Muscle layer of colon (tissue), 2 donors: Measurements from ENCODE around the gene DDX3X.
"Not testable (repeated sequence)": the region's sequence is repeated elsewhere in the genome, so short reads cannot be mapped to it uniquely, and the experiment has no call there.

ENCODE experiments used
- H3K27ac ChIP-seq: one replicate; pipeline ENCODE4 v1.7.0; 2013; ENCODE audit warnings: low read depth, mild to moderate bottlenecking, low read length, moderate library complexity
- H3K27me3 ChIP-seq, 2 donors: one replicate each; pipeline ENCODE4 v1.7.0; 2013; ENCODE audit warnings: low read length in 2 of 2, mild to moderate bottlenecking in 2 of 2; ENCODE audit not compliant: insufficient read depth in 2 of 2, control insufficient read depth in 1 of 2
- H3K36me3 ChIP-seq: one replicate; pipeline ENCODE4 v1.7.0; 2013; ENCODE audit warnings: mild to moderate bottlenecking, low read length; ENCODE audit not compliant: insufficient read depth
- H3K4me1 ChIP-seq: one replicate; pipeline ENCODE4 v1.7.0; 2013; ENCODE audit warnings: mild to moderate bottlenecking, low read length; ENCODE audit not compliant: insufficient read depth
- H3K4me3 ChIP-seq, 2 donors: one replicate each; pipeline ENCODE4 v1.7.0; 2013; ENCODE audit warnings: low read length in 2 of 2, low read depth in 1 of 2, mild to moderate bottlenecking in 1 of 2, moderate library complexity in 1 of 2
- H3K9ac ChIP-seq: one replicate; pipeline ENCODE4 v1.7.0; 2013; ENCODE audit warnings: low read length
- H3K9me3 ChIP-seq: one replicate; pipeline ENCODE4 v1.7.0; 2013; ENCODE audit warnings: mild to moderate bottlenecking, low read length
- donor health status: abdominal sarcoma.
- donor health status: Adenocarcinoma of cecum.

Gene DDX3X

DNA sequence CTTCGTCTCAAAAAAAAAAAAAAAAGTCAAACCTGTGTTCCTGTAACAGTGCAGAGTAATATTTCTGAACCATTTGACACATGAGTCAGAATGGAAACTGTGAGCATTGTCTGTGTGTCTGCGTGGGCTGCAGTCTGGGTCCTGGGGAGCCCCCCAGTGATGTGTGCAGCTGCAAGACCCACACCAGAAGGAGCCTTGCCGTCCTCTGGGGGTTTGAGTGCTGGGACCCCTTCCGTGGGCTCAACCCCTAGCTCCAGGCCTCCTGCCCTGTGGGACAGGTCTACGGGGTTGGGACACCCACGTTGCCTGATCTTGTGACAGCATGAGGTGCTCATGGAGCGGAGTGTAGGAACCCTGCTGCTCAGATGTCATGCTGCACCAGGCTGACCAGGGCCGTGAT lies 43.7 kb downstream of the DDX3X start:
- H3K27ac ChIP-seq: no peak overlapping the region
- no peaks in the 10 kb centered on the region for H3K4me1 ChIP-seq
- H3K9ac ChIP-seq: no peak overlapping the region
- peaks cover 0 to 4% of the 10 kb centered on the region in 2 donors for H3K27me3 ChIP-seq
- no peak overlapping the region for H3K4me3 ChIP-seq
- H3K9me3 ChIP-seq: no peaks in the 10 kb centered on the region
- H3K36me3 ChIP-seq: no peaks in the 10 kb centered on the region

DNA sequence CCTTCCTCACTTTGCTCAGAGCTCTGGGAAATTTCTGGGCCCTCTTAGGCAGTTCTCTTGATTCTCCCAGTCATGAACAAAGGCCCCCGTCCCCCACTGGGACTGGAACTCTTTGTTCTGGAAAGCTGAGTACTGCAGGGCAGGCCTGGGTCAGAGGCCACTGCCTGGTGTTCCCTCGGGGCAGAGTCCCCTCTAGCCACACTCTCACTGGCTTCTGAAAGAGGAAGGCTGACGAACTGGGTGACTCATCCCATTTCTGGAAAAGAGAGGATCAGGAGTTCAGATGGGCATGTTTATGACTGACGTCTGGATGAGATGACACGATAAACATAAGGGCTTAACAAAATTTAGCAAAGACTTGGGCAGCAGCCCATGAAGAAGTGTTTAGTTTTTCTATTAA lies 47.7 kb downstream of the DDX3X start:
- H3K27me3 ChIP-seq: peaks cover 0 to 4% of the 10 kb centered on the region in 2 donors
- no peak overlapping the region for H3K9ac ChIP-seq
- no peak overlapping the region for H3K4me3 ChIP-seq
- no peaks in the 10 kb centered on the region for H3K4me1 ChIP-seq
- no peak overlapping the region for H3K27ac ChIP-seq
- H3K36me3 ChIP-seq: no peaks in the 10 kb centered on the region
- H3K9me3 ChIP-seq: no peaks in the 10 kb centered on the region

DNA sequence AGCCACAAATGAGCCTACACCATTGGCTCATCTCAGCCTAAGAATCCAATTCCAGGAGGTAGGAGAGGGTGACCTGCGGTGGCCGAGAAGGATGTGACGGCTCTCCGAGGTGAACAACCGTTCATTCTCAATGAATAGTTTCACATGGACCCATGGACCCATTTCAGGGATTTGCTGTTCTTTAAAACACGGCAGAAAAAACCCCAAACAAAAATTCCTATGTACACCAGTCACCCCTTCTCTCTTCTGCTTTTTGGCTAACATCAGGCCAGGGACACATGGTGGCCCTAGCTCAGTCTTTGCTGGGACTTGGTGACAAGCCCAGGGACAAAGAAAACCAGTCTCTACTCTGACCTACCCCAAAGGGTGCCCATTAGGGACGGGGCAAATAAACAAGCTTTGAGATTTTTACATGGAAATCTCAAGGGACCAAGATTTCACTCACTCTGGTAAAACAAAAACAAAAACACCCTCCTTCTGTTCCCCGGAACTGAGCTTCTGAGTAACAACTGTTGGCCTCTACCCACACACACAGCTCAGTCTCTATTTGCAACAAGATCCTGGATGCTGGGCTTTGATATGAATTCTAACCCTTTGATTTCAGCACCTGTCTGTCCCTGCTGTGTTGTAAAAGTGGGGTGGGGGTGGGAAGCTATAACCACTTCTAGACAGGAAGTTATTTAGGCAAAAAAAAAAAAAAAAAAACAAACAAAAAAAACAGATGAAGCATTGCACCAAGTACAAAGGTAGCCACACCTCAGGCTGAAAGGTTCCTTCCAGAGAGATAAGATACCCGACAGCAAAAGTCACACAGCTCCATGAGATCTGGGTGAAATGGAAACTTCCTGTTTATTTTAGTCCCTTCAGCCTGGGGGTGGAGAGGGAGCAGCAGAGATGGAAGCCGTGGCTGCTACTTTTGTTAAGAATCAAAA lies 49.0 kb downstream of the DDX3X start:
- no peak overlapping the region for H3K27ac ChIP-seq
- no peak overlapping the region for H3K9ac ChIP-seq
- H3K36me3 ChIP-seq: no peaks in the 10 kb centered on the region
- peaks cover 0 to 4% of the 10 kb centered on the region in 2 donors for H3K27me3 ChIP-seq
- H3K4me1 ChIP-seq: no peaks in the 10 kb centered on the region
- H3K4me3 ChIP-seq: no peak overlapping the region
- no peaks in the 10 kb centered on the region for H3K9me3 ChIP-seq

DNA sequence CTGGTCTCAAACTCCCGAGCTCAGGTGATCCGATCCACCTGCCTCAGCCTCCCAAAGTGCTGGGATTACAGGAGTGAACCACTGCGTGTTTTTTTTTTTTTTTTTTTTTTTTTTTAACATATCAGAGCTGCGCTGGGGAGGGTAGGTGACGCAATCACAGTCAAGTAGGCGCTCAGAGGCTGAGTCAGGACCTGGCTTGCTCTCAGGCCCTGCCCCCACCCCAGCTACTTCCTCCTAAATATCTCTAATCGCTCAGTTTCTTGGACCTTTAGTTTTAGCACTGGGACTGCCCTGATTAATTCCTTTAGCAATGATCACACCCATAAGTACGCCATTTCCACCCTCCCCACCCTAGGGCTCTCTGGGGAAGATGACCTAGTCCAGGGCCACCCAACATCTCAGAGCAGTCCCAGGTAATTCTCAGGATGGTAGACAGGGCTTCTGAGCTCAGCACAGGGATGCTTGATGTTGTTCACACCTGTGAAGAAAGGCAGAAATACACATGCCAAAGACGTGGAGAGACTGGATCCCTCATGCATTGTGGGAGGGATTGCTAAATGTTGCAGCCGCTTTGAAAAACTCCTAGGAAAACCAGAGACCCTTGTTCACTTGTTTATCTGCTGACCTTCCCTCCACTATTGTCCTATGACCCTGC lies 50.2 kb downstream of the DDX3X start:
- Histone ChIP-seq H3K9me3 (no peaks in the 10 kb centered on the region), H3K27ac (no peak overlapping the region), H3K36me3 (no peaks in the 10 kb centered on the region), H3K4me1 (no peaks in the 10 kb centered on the region), H3K9ac (no peak overlapping the region), H3K4me3 (no peak overlapping the region), H3K27me3 (peaks cover 0 to 4% of the 10 kb centered on the region in 2 donors)

GRCh38 chrX:41386222-41386990 lies 52.4 kb downstream of the DDX3X start:
- no peaks in the 10 kb centered on the region for H3K9me3 ChIP-seq
- H3K27ac ChIP-seq: no peak overlapping the region
- H3K27me3 ChIP-seq: peaks cover 0 to 2% of the 10 kb centered on the region in 2 donors
- H3K9ac ChIP-seq: no peak overlapping the region
- H3K36me3 ChIP-seq: no peaks in the 10 kb centered on the region
- H3K4me3 ChIP-seq: no peak overlapping the region
- no peaks in the 10 kb centered on the region for H3K4me1 ChIP-seq

GRCh38 chrX:41388543-41388942 lies 54.6 kb downstream of the DDX3X start:
- Histone ChIP-seq H3K9me3 (no peaks in the 10 kb centered on the region), H3K4me3 (no peak overlapping the region), H3K27me3 (peaks cover 0 to 4% of the 10 kb centered on the region in 2 donors), H3K36me3 (no peaks in the 10 kb centered on the region), H3K9ac (no peak overlapping the region), H3K27ac (no peak overlapping the region), H3K4me1 (no peaks in the 10 kb centered on the region)

GRCh38 chrX:41389311-41389888 lies 55.4 kb downstream of the DDX3X start:
- no peak overlapping the region for H3K9ac ChIP-seq

DNA sequence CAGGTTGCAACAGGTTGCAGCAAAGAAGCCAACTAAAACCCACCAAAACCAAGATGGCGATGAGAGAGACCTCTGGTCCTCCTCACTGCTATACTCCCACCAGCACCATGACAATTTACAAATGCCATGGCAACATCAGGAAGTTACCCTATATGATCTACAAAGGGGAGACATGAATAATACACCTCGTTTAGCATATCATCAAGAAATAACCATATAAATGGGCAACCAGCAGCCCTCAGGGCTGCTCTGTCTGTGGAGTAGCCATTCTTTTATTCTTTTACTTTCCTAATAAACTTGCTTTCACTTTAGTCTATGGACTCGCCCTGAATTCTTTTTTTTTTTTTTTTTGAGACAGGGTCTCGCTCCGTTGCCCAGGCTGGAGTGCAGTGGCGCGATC lies 56.6 kb downstream of the DDX3X start:
- not testable (repeated sequence) for H3K27ac ChIP-seq, H3K36me3 ChIP-seq, H3K4me3 ChIP-seq, H3K9me3 ChIP-seq, H3K9ac ChIP-seq, H3K27me3 ChIP-seq, H3K4me1 ChIP-seq

More at GRCh38 chrX:41389311-41389888, 55.4 kb downstream of the DDX3X start:
- H3K27ac ChIP-seq: no peak overlapping the region
- H3K9me3 ChIP-seq: no peaks in the 10 kb centered on the region
- H3K27me3 ChIP-seq: peaks cover 0 to 4% of the 10 kb centered on the region in 2 donors
- H3K4me1 ChIP-seq: no peaks in the 10 kb centered on the region
- H3K4me3 ChIP-seq: no peak overlapping the region
- H3K36me3 ChIP-seq: no peaks in the 10 kb centered on the region

DNA sequence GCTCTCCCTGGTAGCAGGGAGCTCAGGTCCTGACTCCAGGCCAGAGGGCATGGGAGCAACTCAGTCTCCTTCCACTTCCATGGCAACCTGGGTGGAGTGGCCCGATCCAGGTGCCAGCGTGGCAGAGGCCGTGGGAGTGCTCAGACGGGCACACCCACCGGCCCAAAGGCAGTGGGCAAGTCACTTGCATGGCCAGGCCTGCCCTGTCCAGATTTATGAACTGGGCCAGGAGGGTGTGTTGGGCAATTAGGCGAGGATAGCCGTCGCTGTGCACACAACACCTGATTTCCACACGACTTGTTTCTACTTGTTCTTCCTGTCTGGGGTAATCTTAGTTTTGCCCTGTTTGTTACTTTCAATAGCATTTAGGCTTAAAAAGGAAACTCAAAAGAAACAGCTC lies 57.6 kb downstream of the DDX3X start:
- Histone ChIP-seq H3K4me3 (no peak overlapping the region), H3K4me1 (no peaks in the 10 kb centered on the region), H3K9me3 (no peaks in the 10 kb centered on the region), H3K36me3 (no peaks in the 10 kb centered on the region), H3K9ac (no peak overlapping the region), H3K27ac (no peak overlapping the region), H3K27me3 (peaks cover 0 to 4% of the 10 kb centered on the region in 2 donors)

DNA sequence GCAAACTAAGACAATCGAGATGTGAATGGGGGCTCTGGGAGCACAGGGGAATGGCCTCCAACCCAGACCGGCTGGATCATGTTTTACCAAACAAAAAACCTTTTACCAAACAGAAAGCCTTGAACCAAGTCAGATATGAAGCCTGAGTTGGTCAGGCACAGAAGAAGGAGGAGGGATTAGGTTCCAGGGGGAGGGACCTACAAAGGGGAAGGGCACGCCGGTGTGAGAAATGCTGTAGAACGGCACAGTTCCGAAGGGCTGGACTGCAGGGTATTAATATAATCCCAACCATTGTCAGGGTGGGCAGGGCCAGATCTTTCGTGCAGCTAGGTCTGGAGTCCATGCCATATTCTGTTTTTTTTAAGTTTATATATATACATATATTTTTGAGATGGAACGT lies 60.3 kb downstream of the DDX3X start:
- Histone ChIP-seq H3K36me3 (no peaks in the 10 kb centered on the region), H3K27me3 (peaks cover 0 to 4% of the 10 kb centered on the region in 2 donors), H3K4me1 (no peaks in the 10 kb centered on the region), H3K4me3 (no peak overlapping the region), H3K9me3 (peaks cover 11% of the 10 kb centered on the region), H3K9ac (no peak overlapping the region), H3K27ac (no peak overlapping the region)

- Histone ChIP-seq H3K9me3 (peaks cover 11% of the 10 kb centered on the region), H3K4me1 (no peaks in the 10 kb centered on the region), H3K27me3 (no peaks in the 10 kb centered on the region), H3K9ac (no peak overlapping the region), H3K4me3 (no peak overlapping the region), H3K27ac (no peak overlapping the region), H3K36me3 (no peaks in the 10 kb centered on the region)
These were observed 63.3 kb downstream of the DDX3X start for GRCh38 chrX:41397219-41397618.
